ENCODE measurements around the gene LRRC2. TPM values are rescaled to one million over a fixed set of nuclear protein-coding genes. Genes with fewer than 3 reads are reported as not detected.

LRRC2 gene
- total RNA-seq, 1 experiment from 2014 or later: 3.9 TPM

- no peaks in the 10 kb centered on the region for H3K27me3 ChIP-seq (ENCODE audit: control insufficient read depth, insufficient read depth, low read length)
- H3K36me3 ChIP-seq (replicated peaks; ENCODE audit: control insufficient read depth, insufficient read depth, low read length): no peaks in the 10 kb centered on the region
- no peak overlapping the region for H3K4me3 ChIP-seq (ENCODE audit: insufficient read depth, low read depth, low read length)
- DNase-seq: no peak
These were observed 82.3 kb downstream of the LRRC2 start for GRCh38 chr3:46483825-46484224.

GRCh38 chr3:46482632-46483350 is 83.3 kb downstream of the LRRC2 start:
- Histone ChIP-seq H3K27me3 (ENCODE audit: control insufficient read depth, insufficient read depth, low read length) (no peaks in the 10 kb centered on the region), H3K36me3 (replicated peaks; ENCODE audit: control insufficient read depth, insufficient read depth, low read length) (no peaks in the 10 kb centered on the region), H3K4me3 (ENCODE audit: insufficient read depth, low read depth, low read length) (no peak overlapping the region)
- no peak for DNase-seq

GRCh38 chr3:46481636-46482035 is 84.5 kb downstream of the LRRC2 start:
- no peaks in the 10 kb centered on the region for H3K27me3 ChIP-seq (ENCODE audit: control insufficient read depth, insufficient read depth, low read length)
- no peak overlapping the region for H3K4me3 ChIP-seq (ENCODE audit: insufficient read depth, low read depth, low read length)
- no peak for DNase-seq
- H3K36me3 ChIP-seq (replicated peaks; ENCODE audit: control insufficient read depth, insufficient read depth, low read length): no peaks in the 10 kb centered on the region

GRCh38 chr3:46480491-46481195 is 85.5 kb downstream of the LRRC2 start:
- no peaks in the 10 kb centered on the region for H3K27me3 ChIP-seq (ENCODE audit: control insufficient read depth, insufficient read depth, low read length)
- no peak overlapping the region for H3K4me3 ChIP-seq (ENCODE audit: insufficient read depth, low read depth, low read length)
- H3K36me3 ChIP-seq (replicated peaks; ENCODE audit: control insufficient read depth, insufficient read depth, low read length): no peaks in the 10 kb centered on the region
- DNase-seq: no peak

GRCh38 chr3:46479696-46480095 is 86.4 kb downstream of the LRRC2 start:
- no peak overlapping the region for H3K4me3 ChIP-seq (ENCODE audit: insufficient read depth, low read depth, low read length)
- DNase-seq: no peak
- no peaks in the 10 kb centered on the region for H3K27me3 ChIP-seq (ENCODE audit: control insufficient read depth, insufficient read depth, low read length)
- H3K36me3 ChIP-seq (replicated peaks; ENCODE audit: control insufficient read depth, insufficient read depth, low read length): no peaks in the 10 kb centered on the region

- Histone ChIP-seq H3K4me3 (ENCODE audit: insufficient read depth, low read depth, low read length) (no peak overlapping the region), H3K36me3 (replicated peaks; ENCODE audit: control insufficient read depth, insufficient read depth, low read length) (no peaks in the 10 kb centered on the region), H3K27me3 (ENCODE audit: control insufficient read depth, insufficient read depth, low read length) (no peaks in the 10 kb centered on the region)
- no peak for DNase-seq
These were observed 87.1 kb downstream of the LRRC2 start for GRCh38 chr3:46479021-46479420.

GRCh38 chr3:46478341-46478740 is 87.8 kb downstream of the LRRC2 start:
- no peaks in the 10 kb centered on the region for H3K27me3 ChIP-seq (ENCODE audit: control insufficient read depth, insufficient read depth, low read length)
- H3K4me3 ChIP-seq (ENCODE audit: insufficient read depth, low read depth, low read length): no peak overlapping the region
- H3K36me3 ChIP-seq (replicated peaks; ENCODE audit: control insufficient read depth, insufficient read depth, low read length): no peaks in the 10 kb centered on the region
- DNase-seq: no peak

GRCh38 chr3:46477756-46478155 is 88.3 kb downstream of the LRRC2 start:
- no peak for DNase-seq
- H3K27me3 ChIP-seq (ENCODE audit: control insufficient read depth, insufficient read depth, low read length): no peaks in the 10 kb centered on the region
- no peaks in the 10 kb centered on the region for H3K36me3 ChIP-seq (replicated peaks; ENCODE audit: control insufficient read depth, insufficient read depth, low read length)
- no peak overlapping the region for H3K4me3 ChIP-seq (ENCODE audit: insufficient read depth, low read depth, low read length)

GRCh38 chr3:46477145-46477544 is 89.0 kb downstream of the LRRC2 start:
- no peaks in the 10 kb centered on the region for H3K36me3 ChIP-seq (replicated peaks; ENCODE audit: control insufficient read depth, insufficient read depth, low read length)
- no peak overlapping the region for H3K4me3 ChIP-seq (ENCODE audit: insufficient read depth, low read depth, low read length)
- DNase-seq: peak; percentile 44
- H3K27me3 ChIP-seq (ENCODE audit: control insufficient read depth, insufficient read depth, low read length): no peaks in the 10 kb centered on the region

GRCh38 chr3:46472736-46473135 is 93.4 kb downstream of the LRRC2 start:
- Histone ChIP-seq H3K36me3 (replicated peaks; ENCODE audit: control insufficient read depth, insufficient read depth, low read length) (no peaks in the 10 kb centered on the region), H3K4me3 (ENCODE audit: insufficient read depth, low read depth, low read length) (no peak overlapping the region), H3K27me3 (ENCODE audit: control insufficient read depth, insufficient read depth, low read length) (no peaks in the 10 kb centered on the region)
- DNase-seq: no peak

- DNase-seq: no peak
- no peaks in the 10 kb centered on the region for H3K36me3 ChIP-seq (replicated peaks; ENCODE audit: control insufficient read depth, insufficient read depth, low read length)
- no peaks in the 10 kb centered on the region for H3K27me3 ChIP-seq (ENCODE audit: control insufficient read depth, insufficient read depth, low read length)
- H3K4me3 ChIP-seq (ENCODE audit: insufficient read depth, low read depth, low read length): no peak overlapping the region
These were observed 94.7 kb downstream of the LRRC2 start for GRCh38 chr3:46471371-46471914.

- DNase-seq: no peak
These were observed 95.3 kb downstream of the LRRC2 start for GRCh38 chr3:46470831-46471230.

GRCh38 chr3:46469680-46470357 is 96.3 kb downstream of the LRRC2 start:
- no peak overlapping the region for H3K4me3 ChIP-seq (ENCODE audit: insufficient read depth, low read depth, low read length)
- DNase-seq: no peak
- peaks cover 3% of the 10 kb centered on the region; the same call in 1 of the 2 replicates for H3K27me3 ChIP-seq (ENCODE audit: control insufficient read depth, insufficient read depth, low read length)

More at GRCh38 chr3:46470831-46471230, 95.3 kb downstream of the LRRC2 start:
- H3K27me3 ChIP-seq (ENCODE audit: control insufficient read depth, insufficient read depth, low read length): no peaks in the 10 kb centered on the region
- no peak overlapping the region for H3K4me3 ChIP-seq (ENCODE audit: insufficient read depth, low read depth, low read length)
- no peaks in the 10 kb centered on the region for H3K36me3 ChIP-seq (replicated peaks; ENCODE audit: control insufficient read depth, insufficient read depth, low read length)

GRCh38 chr3:46468753-46469600 is 97.1 kb downstream of the LRRC2 start:
- no peak overlapping the region for H3K4me3 ChIP-seq (ENCODE audit: insufficient read depth, low read depth, low read length)
- no peak for DNase-seq
- peaks cover 5% of the 10 kb centered on the region; the same call in 1 of the 2 replicates for H3K27me3 ChIP-seq (ENCODE audit: control insufficient read depth, insufficient read depth, low read length)
- no peaks in the 10 kb centered on the region for H3K36me3 ChIP-seq (replicated peaks; ENCODE audit: control insufficient read depth, insufficient read depth, low read length)

More at GRCh38 chr3:46469680-46470357, 96.3 kb downstream of the LRRC2 start:
- H3K36me3 ChIP-seq (replicated peaks; ENCODE audit: control insufficient read depth, insufficient read depth, low read length): no peaks in the 10 kb centered on the region
